Omental fat pad (tissue), 4 donors: ENCODE results near the gene NEDD8. TPM values are rescaled to one million over a fixed set of nuclear protein-coding genes. Genes with fewer than 3 reads are reported as not detected.

Experiments used
- ATAC-seq: fragments of 150-250 bp; one replicate; pipeline ENCODE4 v1.9.1; 2016; ENCODE audit warnings: mild to moderate bottlenecking, moderate library complexity; ENCODE audit not compliant: low FRiP score
- DNase-seq: peaks from one replicate; pipeline ENCODE4 v3.0.0-alpha.2; 2019; ENCODE audit warnings: low spot score
- total RNA-seq, 4 donors: library from RNA; depleted of rRNA; stranded (reverse); fragments of >200 nt; gene quantifications; one replicate each; pipeline ENCODE4 v1.1.0, GENCODE V29; 2016
- TF ChIP-seq, protein P1 (sequence below), 3 donors: fragments of 450-650 bp; IDR thresholded peaks; one replicate each; pipeline ENCODE4 v1.5.1; 2016 to 2017; ENCODE audit warnings: antibody characterized with exemption in 3 of 3, mild to moderate bottlenecking in 3 of 3, moderate library complexity in 2 of 3

NEDD8 gene
- total RNA-seq, 4 donors from 2014 or later = 98.4 to 184 (median 126) TPM

- TF ChIP-seq, protein P1, sequence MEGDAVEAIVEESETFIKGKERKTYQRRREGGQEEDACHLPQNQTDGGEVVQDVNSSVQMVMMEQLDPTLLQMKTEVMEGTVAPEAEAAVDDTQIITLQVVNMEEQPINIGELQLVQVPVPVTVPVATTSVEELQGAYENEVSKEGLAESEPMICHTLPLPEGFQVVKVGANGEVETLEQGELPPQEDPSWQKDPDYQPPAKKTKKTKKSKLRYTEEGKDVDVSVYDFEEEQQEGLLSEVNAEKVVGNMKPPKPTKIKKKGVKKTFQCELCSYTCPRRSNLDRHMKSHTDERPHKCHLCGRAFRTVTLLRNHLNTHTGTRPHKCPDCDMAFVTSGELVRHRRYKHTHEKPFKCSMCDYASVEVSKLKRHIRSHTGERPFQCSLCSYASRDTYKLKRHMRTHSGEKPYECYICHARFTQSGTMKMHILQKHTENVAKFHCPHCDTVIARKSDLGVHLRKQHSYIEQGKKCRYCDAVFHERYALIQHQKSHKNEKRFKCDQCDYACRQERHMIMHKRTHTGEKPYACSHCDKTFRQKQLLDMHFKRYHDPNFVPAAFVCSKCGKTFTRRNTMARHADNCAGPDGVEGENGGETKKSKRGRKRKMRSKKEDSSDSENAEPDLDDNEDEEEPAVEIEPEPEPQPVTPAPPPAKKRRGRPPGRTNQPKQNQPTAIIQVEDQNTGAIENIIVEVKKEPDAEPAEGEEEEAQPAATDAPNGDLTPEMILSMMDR (IDR thresholded peaks at IDR 0.05) = no peak
- ATAC-seq (no peak), DNase-seq (no peak)
These were observed 28.0 kb upstream of the NEDD8 start for GRCh38 chr14:24260026-24260779.

GRCh38 chr14:24259282-24260025, 27.3 kb upstream of the NEDD8 start:
- DNase-seq = no peak
- TF ChIP-seq, protein P1 (IDR thresholded peaks at IDR 0.05) = no peak
- peak; percentile 3 for ATAC-seq

- ATAC-seq (peak; percentile 0), DNase-seq (no peak)
- TF ChIP-seq, protein P1 (IDR thresholded peaks at IDR 0.05) = no peak
These were observed 26.5 kb upstream of the NEDD8 start for GRCh38 chr14:24258548-24259265.

GRCh38 chr14:24258119-24258518, 26.0 kb upstream of the NEDD8 start:
- ATAC-seq (no peak), DNase-seq (no peak)
- TF ChIP-seq, protein P1 (IDR thresholded peaks at IDR 0.05) = no peak

- DNase-seq = no peak
- TF ChIP-seq, protein P1 (IDR thresholded peaks at IDR 0.05) = no peak
- peak; percentile 48 for ATAC-seq
These were observed 24.8 kb upstream of the NEDD8 start for GRCh38 chr14:24256960-24257359.

DNA sequence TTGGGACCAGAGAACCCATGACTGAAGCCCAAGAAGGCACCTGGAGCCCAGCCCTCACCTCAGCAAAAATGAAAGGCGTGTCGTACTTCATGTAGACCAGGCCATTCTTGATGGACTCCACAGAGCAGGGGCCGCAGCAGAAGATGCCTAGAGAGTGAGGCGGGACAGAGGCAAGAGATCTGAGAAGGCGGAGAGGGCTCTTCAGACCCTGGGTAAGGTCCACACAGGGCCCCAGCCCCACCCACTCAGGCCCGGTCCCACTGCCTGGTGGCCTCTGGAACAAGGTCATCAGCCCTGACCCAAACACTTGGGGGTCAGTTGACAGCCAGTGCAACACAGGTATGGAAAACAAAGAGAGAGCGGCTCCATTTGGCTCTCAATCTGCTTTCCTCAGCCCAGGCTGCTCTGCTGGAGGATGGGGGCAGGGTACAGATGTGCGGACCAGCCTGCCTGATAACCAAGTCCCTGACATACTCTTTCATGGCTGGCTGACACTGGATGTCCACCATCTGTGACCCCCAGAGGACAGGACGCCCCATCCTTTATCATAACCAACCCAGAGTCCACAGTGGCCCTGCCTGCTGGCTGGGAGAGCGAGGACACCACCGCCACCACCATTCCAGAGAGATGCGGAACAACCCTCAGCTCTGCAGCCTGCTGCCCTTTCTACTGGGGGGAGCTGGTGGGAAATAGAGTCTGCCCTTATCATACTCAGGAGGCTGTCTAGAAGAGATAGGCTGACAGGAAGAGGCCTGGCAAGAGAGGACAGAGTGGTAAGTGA, 24.0 kb upstream of the NEDD8 start:
- TF ChIP-seq, protein P1 (IDR thresholded peaks at IDR 0.05) = no peak
- DNase-seq (no peak), ATAC-seq (no peak)
